ENCODE measurements around the gene MAD2L1. TPM values are rescaled to one million over a fixed set of nuclear protein-coding genes. Genes with fewer than 3 reads are reported as not detected.

Gene MAD2L1
- polyA plus RNA-seq, 1 donor, result 63.9 TPM

GRCh38 chr4:120007191-120007871, 59.3 kb downstream of the MAD2L1 start:
- DNase-seq, result peak; percentile 69

All from left kidney (tissue), 2 donors.